ENCODE measurements around the gene ERBB4.
"Not testable (repeated sequence)": the region's sequence is repeated elsewhere in the genome, so short reads cannot be mapped to it uniquely, and the experiment has no call there.

The ERBB4 gene

GRCh38 chr2:211737282-211737681, 801.3 kb downstream of the ERBB4 start:
- TF ChIP-seq CTCF (IDR thresholded peaks at IDR 0.05; ENCODE audit: low read depth, low read length), result no peak
- no peak overlapping the region for H3K4me3 ChIP-seq (replicated peaks in 1 of 2; ENCODE audit: low read depth in 2 of 2, low read length in 2 of 2)
- peak; percentile 3 to 70 for DNase-seq (ENCODE audit: low read depth in 2 of 2)

- no peak overlapping the region for H3K4me3 ChIP-seq (replicated peaks in 1 of 2; ENCODE audit: low read depth in 2 of 2, low read length in 2 of 2)
- DNase-seq (ENCODE audit: low read depth in 2 of 2), result no peak
Observed at GRCh38 chr2:211730215-211730614, 808.4 kb downstream of the ERBB4 start.

GRCh38 chr2:211729433-211729832, 809.2 kb downstream of the ERBB4 start:
- TF ChIP-seq CTCF (IDR thresholded peaks at IDR 0.05; ENCODE audit: low read depth, low read length), result no peak
- no peak overlapping the region for H3K4me3 ChIP-seq (replicated peaks in 1 of 2; ENCODE audit: low read depth in 2 of 2, low read length in 2 of 2)
- no peak for DNase-seq (ENCODE audit: low read depth in 2 of 2)

More at GRCh38 chr2:211730215-211730614, 808.4 kb downstream of the ERBB4 start:
- TF ChIP-seq CTCF (IDR thresholded peaks at IDR 0.05; ENCODE audit: low read depth, low read length), result no peak

GRCh38 chr2:211724933-211725332, 813.7 kb downstream of the ERBB4 start:
- no peak for TF ChIP-seq CTCF (IDR thresholded peaks at IDR 0.05; ENCODE audit: low read depth, low read length)
- no peak for DNase-seq (ENCODE audit: low read depth in 2 of 2)
- H3K4me3 ChIP-seq (replicated peaks in 1 of 2; ENCODE audit: low read depth in 2 of 2, low read length in 2 of 2), result no peak overlapping the region

GRCh38 chr2:211723398-211723797, 815.2 kb downstream of the ERBB4 start:
- DNase-seq (ENCODE audit: low read depth in 2 of 2), result no peak
- TF ChIP-seq CTCF (IDR thresholded peaks at IDR 0.05; ENCODE audit: low read depth, low read length), result no peak
- H3K4me3 ChIP-seq (replicated peaks in 1 of 2; ENCODE audit: low read depth in 2 of 2, low read length in 2 of 2), result no peak overlapping the region

GRCh38 chr2:211722928-211723327, 815.7 kb downstream of the ERBB4 start:
- no peak for TF ChIP-seq CTCF (IDR thresholded peaks at IDR 0.05; ENCODE audit: low read depth, low read length)
- no peak for DNase-seq (ENCODE audit: low read depth in 2 of 2)
- no peak overlapping the region for H3K4me3 ChIP-seq (replicated peaks in 1 of 2; ENCODE audit: low read depth in 2 of 2, low read length in 2 of 2)

GRCh38 chr2:211721874-211722273, 816.7 kb downstream of the ERBB4 start:
- not testable (repeated sequence) for DNase-seq (ENCODE audit: low read depth in 2 of 2); H3K4me3 ChIP-seq (replicated peaks in 1 of 2; ENCODE audit: low read depth in 2 of 2, low read length in 2 of 2)

Measured in cardiac fibroblast (primary cell).